A549 (cell line): Measurements from ENCODE around the gene GNG8. TPM values are rescaled to one million over a fixed set of nuclear protein-coding genes. Genes with fewer than 3 reads are reported as not detected.

Experiments
- ATAC-seq, 2 experiments: fragments of 200-7000 bp in 1 of 2; fragments of >200 bp in 1 of 2; cut with Nextera tagmentation in 1 of 2; cut with Tn5 transposase in 1 of 2; 3 replicates each; pipeline versions ENCODE4 v1.8.0 to v1.9.1; 2018 to 2020; ENCODE audit warnings: mild to moderate bottlenecking in 1 of 2, moderate library complexity in 1 of 2
- CTCF ChIA-PET: fragments of 300-600 bp; sonication (Branson Sonifier 250); formaldehyde crosslinking; extraction: SDS; loops from one replicate; lab custom pipeline; 2021; ENCODE audit warnings: antibody characterized with exemption, inconsistent platforms; lab: Yijun Ruan, JAX
- POLR2A ChIA-PET: fragments of 350-600 bp; formaldehyde crosslinking; extraction: SDS; loops from one replicate; lab custom pipeline; 2021; ENCODE audit warnings: antibody characterized with exemption, inconsistent platforms; lab: Yijun Ruan, JAX
- DNase-seq, 2 experiments: peaks; one replicate each; pipeline versions ENCODE4 v3.0.0 to v3.0.0-alpha.2; 2011 to 2016; ENCODE audit warnings: low read depth in 1 of 2, low spot score in 1 of 2
- FAIRE-seq: peaks from 2 replicates; lab custom pipeline; 2011; peaks lifted over from hg19 to GRCh38; lab: Jason Lieb, UNC
- H3K27ac ChIP-seq, 2 experiments: fragments of >200 bp; sonication (Bioruptor Twin); formaldehyde crosslinking; 3 replicates each; pipeline ENCODE4 v1.5.1; 2016 to 2017
- H3K4me1 ChIP-seq: fragments of >200 bp; sonication (Bioruptor Twin); formaldehyde crosslinking; 3 replicates; pipeline ENCODE4 v1.6.1; 2016
- H3K4me2 ChIP-seq: fragments of >200 bp; sonication (Bioruptor Twin); formaldehyde crosslinking; 3 replicates; pipeline ENCODE4 v1.6.1; 2016
- H3K4me3 ChIP-seq: fragments of >200 bp; sonication (Bioruptor Twin); formaldehyde crosslinking; 3 replicates; pipeline ENCODE4 v1.5.1; 2016
- H3K9me3 ChIP-seq: fragments of >200 bp; sonication (Bioruptor Twin); formaldehyde crosslinking; 3 replicates; pipeline ENCODE4 v1.6.1; 2016
- CBX2 ChIP-seq: fragments of 200-600 bp; sonication (generic); IDR thresholded peaks from 2 replicates; pipeline ENCODE4 v1.6.1; 2016; ENCODE audit warnings: low read depth, mild to moderate bottlenecking, borderline replicate concordance
- KDM5A ChIP-seq: fragments of 200-600 bp; sonication (generic); IDR thresholded peaks from 2 replicates; pipeline ENCODE4 v1.6.1; 2016; ENCODE audit warnings: antibody characterized with exemption, mild to moderate bottlenecking
- MAFK ChIP-seq: fragments of 450-650 bp; IDR thresholded peaks from 2 replicates; pipeline ENCODE4 v1.6.1; 2014; ENCODE audit not compliant: partially characterized antibody
- MYC ChIP-seq: IDR thresholded peaks from 2 replicates; pipeline ENCODE4 v1.6.1; 2012; ENCODE audit warnings: mild to moderate bottlenecking, inconsistent platforms, low read length, improper control_type of control experiment, borderline replicate concordance
- WGBS: methylation state at CpG from one replicate; pipeline ENCODE4 v1.1.6; 2017; ENCODE audit errors: missing lambda C conversion rate; 5-methylcytosine and 5-hydroxymethylcytosine counted together
- polyA plus RNA-seq, 4 experiments: library from polyadenylated mRNA; depleted of rRNA in 3 of 4; stranded (reverse); fragments of >200 nt; fragmentation: RNase III in 1 of 4; extraction: RNeasy Plus Mini Kit Qiagen cat#74134 plus additional on column Dnase treatment in 1 of 4; gene quantifications; 2 replicates in 3 of 4; 3 replicates in 1 of 4; pipeline ENCODE4 v1.2.3, GENCODE V29; 2011 to 2017
- TF ChIP-seq, protein P1 (sequence below): IDR thresholded peaks from 2 replicates; pipeline ENCODE4 v1.6.1; 2012

Gene GNG8
- polyA plus RNA-seq, 2 of the 4 experiments (the other 2 are of a cell fraction) = not detected

GRCh38 chr19:46586294-46586693 lies 49.7 kb downstream of the GNG8 start (continued):
- TF ChIP-seq MYC (no peak), CBX2 (no peak)
- TF ChIP-seq, protein P1, sequence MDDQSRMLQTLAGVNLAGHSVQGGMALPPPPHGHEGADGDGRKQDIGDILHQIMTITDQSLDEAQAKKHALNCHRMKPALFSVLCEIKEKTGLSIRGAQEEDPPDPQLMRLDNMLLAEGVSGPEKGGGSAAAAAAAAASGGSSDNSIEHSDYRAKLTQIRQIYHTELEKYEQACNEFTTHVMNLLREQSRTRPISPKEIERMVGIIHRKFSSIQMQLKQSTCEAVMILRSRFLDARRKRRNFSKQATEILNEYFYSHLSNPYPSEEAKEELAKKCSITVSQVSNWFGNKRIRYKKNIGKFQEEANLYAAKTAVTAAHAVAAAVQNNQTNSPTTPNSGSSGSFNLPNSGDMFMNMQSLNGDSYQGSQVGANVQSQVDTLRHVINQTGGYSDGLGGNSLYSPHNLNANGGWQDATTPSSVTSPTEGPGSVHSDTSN = no peak

GRCh38 chr19:46585539-46585938 lies 50.5 kb downstream of the GNG8 start:
- no peak for TF ChIP-seq KDM5A
- TF ChIP-seq MAFK = peak; percentile 63
- ATAC-seq (no peak), FAIRE-seq (peak; percentile 77), DNase-seq (no peak)
- H3K4me2 ChIP-seq = no peak overlapping the region
- no peaks in the 10 kb centered on the region for H3K4me1 ChIP-seq
- ChIA-PET CTCF (interaction anchor here (0.7 to 1.0 kb wide), 3 partner anchors 9 to 44 kb away, joined by 3 read pairs; no protein-coding TSS in a partner anchor), POLR2A (interaction anchor here (0.8 kb wide), 1 partner anchor 15 kb away, joined by 4 read pairs; no protein-coding TSS in a partner anchor)
- 0 out of 3 replicates have a peak, but pooled peaks cover 3% of the 10 kb centered on the region for H3K9me3 ChIP-seq
- 55% methylated on average over 1 of the region's 1 CpG for WGBS
- no peak overlapping the region for H3K4me3 ChIP-seq
- no peak overlapping the region for H3K27ac ChIP-seq

Other genes with a start within 250 kb of the GNG8 start
- gene CCDC8, start 222.6 kb downstream of the GNG8 start, polyA plus RNA-seq (2011; rRNA removed) = 0.04 TPM in 1 of 2 replicates, not detected in the other
- 0.03 to 0.08 TPM in 2 of 3 replicates, not detected in the other for gene CCDC8, start 222.6 kb downstream of the GNG8 start, polyA plus RNA-seq (2017; fragmentation: RNase III; extraction: RNeasy Plus Mini Kit Qiagen cat#74134 plus additional on column Dnase treatment)
- gene PNMA8C, start 207.3 kb downstream of the GNG8 start, polyA plus RNA-seq (2011; rRNA removed) = 0.01 TPM in 1 of 2 replicates, not detected in the other
- gene PNMA8C, start 207.3 kb downstream of the GNG8 start, polyA plus RNA-seq (2017; fragmentation: RNase III; extraction: RNeasy Plus Mini Kit Qiagen cat#74134 plus additional on column Dnase treatment) = not detected in 3 replicates
- gene PNMA8A, start 164.6 kb downstream of the GNG8 start, polyA plus RNA-seq (2011; rRNA removed) = 11.2 and 14.1 TPM in 2 replicates
- 14.9 to 17.2 TPM (median 15.4 TPM) in 3 replicates for gene PNMA8A, start 164.6 kb downstream of the GNG8 start, polyA plus RNA-seq (2017; fragmentation: RNase III; extraction: RNeasy Plus Mini Kit Qiagen cat#74134 plus additional on column Dnase treatment)
- not detected in 2 replicates for gene PNMA8B, start 140.3 kb downstream of the GNG8 start, polyA plus RNA-seq (2011; rRNA removed)
- not detected in 3 replicates for gene PNMA8B, start 140.3 kb downstream of the GNG8 start, polyA plus RNA-seq (2017; fragmentation: RNase III; extraction: RNeasy Plus Mini Kit Qiagen cat#74134 plus additional on column Dnase treatment)
- gene CALM3, start 34.9 kb downstream of the GNG8 start, polyA plus RNA-seq (2011; rRNA removed) = 321 and 548 TPM in 2 replicates
- gene CALM3, start 34.9 kb downstream of the GNG8 start, polyA plus RNA-seq (2017; fragmentation: RNase III; extraction: RNeasy Plus Mini Kit Qiagen cat#74134 plus additional on column Dnase treatment) = 303 to 327 TPM (median 313 TPM) in 3 replicates
- 0.06 TPM in 1 of 2 replicates, not detected in the other for gene PTGIR, start 11.1 kb downstream of the GNG8 start, polyA plus RNA-seq (2011; rRNA removed)
- 0.07 TPM in 1 of 3 replicates, not detected in the others for gene PTGIR, start 11.1 kb downstream of the GNG8 start, polyA plus RNA-seq (2017; fragmentation: RNase III; extraction: RNeasy Plus Mini Kit Qiagen cat#74134 plus additional on column Dnase treatment)
- gene DACT3, start 25.0 kb upstream of the GNG8 start, polyA plus RNA-seq (2011; rRNA removed) = 0.13 and 0.36 TPM in 2 replicates
- 0.14 to 0.33 TPM (median 0.32 TPM) in 3 replicates for gene DACT3, start 25.0 kb upstream of the GNG8 start, polyA plus RNA-seq (2017; fragmentation: RNase III; extraction: RNeasy Plus Mini Kit Qiagen cat#74134 plus additional on column Dnase treatment)
- 8.3 and 10.4 TPM in 2 replicates for gene PRKD2, start 80.9 kb upstream of the GNG8 start, polyA plus RNA-seq (2011; rRNA removed)
- gene PRKD2, start 80.9 kb upstream of the GNG8 start, polyA plus RNA-seq (2017; fragmentation: RNase III; extraction: RNeasy Plus Mini Kit Qiagen cat#74134 plus additional on column Dnase treatment) = 21.7 to 25.8 TPM (median 24.6 TPM) in 3 replicates
- gene FKRP, start 109.9 kb upstream of the GNG8 start, polyA plus RNA-seq (2011; rRNA removed) = 14.7 and 16.4 TPM in 2 replicates
- gene FKRP, start 109.9 kb upstream of the GNG8 start, polyA plus RNA-seq (2017; fragmentation: RNase III; extraction: RNeasy Plus Mini Kit Qiagen cat#74134 plus additional on column Dnase treatment) = 18.4 to 20.2 TPM (median 18.8 TPM) in 3 replicates
- gene STRN4, start 110.2 kb upstream of the GNG8 start, polyA plus RNA-seq (2011; rRNA removed) = 62.8 and 66.2 TPM in 2 replicates
- 70.0 to 72.9 TPM (median 71.0 TPM) in 3 replicates for gene STRN4, start 110.2 kb upstream of the GNG8 start, polyA plus RNA-seq (2017; fragmentation: RNase III; extraction: RNeasy Plus Mini Kit Qiagen cat#74134 plus additional on column Dnase treatment)
- gene SLC1A5, start 152.4 kb upstream of the GNG8 start, polyA plus RNA-seq (2011; rRNA removed) = 302 and 306 TPM in 2 replicates
- 184 to 200 TPM (median 189 TPM) in 3 replicates for gene SLC1A5, start 152.4 kb upstream of the GNG8 start, polyA plus RNA-seq (2017; fragmentation: RNase III; extraction: RNeasy Plus Mini Kit Qiagen cat#74134 plus additional on column Dnase treatment)
- 117 and 150 TPM in 2 replicates for gene AP2S1, start 214.6 kb upstream of the GNG8 start, polyA plus RNA-seq (2011; rRNA removed)
- 318 to 329 TPM (median 325 TPM) in 3 replicates for gene AP2S1, start 214.6 kb upstream of the GNG8 start, polyA plus RNA-seq (2017; fragmentation: RNase III; extraction: RNeasy Plus Mini Kit Qiagen cat#74134 plus additional on column Dnase treatment)
- 48.5 and 51.9 TPM in 2 replicates for gene ARHGAP35, start 224.8 kb upstream of the GNG8 start, polyA plus RNA-seq (2011; rRNA removed)
- 33.2 to 33.7 TPM (median 33.3 TPM) in 3 replicates for gene ARHGAP35, start 224.8 kb upstream of the GNG8 start, polyA plus RNA-seq (2017; fragmentation: RNase III; extraction: RNeasy Plus Mini Kit Qiagen cat#74134 plus additional on column Dnase treatment)